K562 (cell line): ENCODE measurements around the gene LY6G6F. TPM values are rescaled to one million over a fixed set of nuclear protein-coding genes. Genes with fewer than 3 reads are reported as not detected.

ENCODE experiments used
- ARID2 ChIP-seq: fragments of 450-650 bp; IDR thresholded peaks from 2 replicates; pipeline ENCODE4 v1.6.1; 2017; ENCODE audit warnings: antibody characterized with exemption, mild to moderate bottlenecking
- DNMT1 ChIP-seq: fragments of 450-650 bp; IDR thresholded peaks from 2 replicates; pipeline ENCODE4 v1.6.1; 2016; ENCODE audit warnings: antibody characterized with exemption, mild to moderate bottlenecking
- ELF1 ChIP-seq: fragments of 200-800 bp; sonication (Bioruptor generic); IDR thresholded peaks from 2 replicates; pipeline ENCODE4 v1.6.1; 2016; ENCODE audit warnings: missing genetic modification characterization, missing compliant biosample characterization
- FOXK1 ChIP-seq: sonication (generic); formaldehyde crosslinking; IDR thresholded peaks from 2 replicates; pipeline ENCODE4 v1.8.0; 2022; ENCODE audit warnings: missing genetic modification reagents, mild to moderate bottlenecking, borderline replicate concordance
- HOXB6 ChIP-seq: fragments of 250-450 bp; sonication (Bioruptor Pico); IDR thresholded peaks from 2 replicates; pipeline ENCODE4 v1.5.1; 2022; ENCODE audit warnings: mild to moderate bottlenecking, borderline replicate concordance
- MCM7 ChIP-seq, 2 experiments: fragments of 450-650 bp; IDR thresholded peaks; 2 replicates each; pipeline ENCODE4 v1.6.1; 2016 to 2018
- MYBL2 ChIP-seq, 2 experiments: fragments of 450-650 bp in 1 of 2; sonication (generic) in 1 of 2; formaldehyde crosslinking in 1 of 2; IDR thresholded peaks; 2 replicates each; pipeline versions ENCODE4 v1.6.1 to v1.8.1; 2017 to 2022; ENCODE audit warnings: borderline replicate concordance in 1 of 2, inconsistent platforms in 1 of 2, low read depth in 1 of 2, mild to moderate bottlenecking in 1 of 2, missing genetic modification reagents in 1 of 2, moderate library complexity in 1 of 2
- POLR2B ChIP-seq: fragments of 450-650 bp; IDR thresholded peaks from 2 replicates; pipeline ENCODE4 v1.6.1; 2018; ENCODE audit warnings: low read depth; ENCODE audit not compliant: partially characterized antibody
- RAD51 ChIP-seq: fragments of 450-650 bp; IDR thresholded peaks from 2 replicates; pipeline ENCODE4 v1.7.1; 2016; ENCODE audit warnings: low read depth, mild to moderate bottlenecking, borderline replicate concordance
- SIN3B ChIP-seq: fragments of 450-650 bp; IDR thresholded peaks from 2 replicates; pipeline ENCODE4 v1.6.1; 2017; ENCODE audit warnings: low read depth, mild to moderate bottlenecking, moderate library complexity
- SMARCB1 ChIP-seq: IDR thresholded peaks from 2 replicates; pipeline ENCODE4 v1.6.1; 2011; ENCODE audit warnings: improper control_type of control experiment, low read depth; ENCODE audit not compliant: insufficient read length
- TAF1 ChIP-seq: IDR thresholded peaks from 2 replicates; pipeline ENCODE4 v1.6.1; 2011; ENCODE audit warnings: mild to moderate bottlenecking, low read length, moderate library complexity; ENCODE audit not compliant: insufficient read depth, control insufficient read depth, severe bottlenecking; ENCODE audit errors: extremely low read depth
- ZFP1 ChIP-seq: fragments of 450-650 bp; formaldehyde crosslinking; IDR thresholded peaks from 2 replicates; pipeline ENCODE4 v1.4.0; 2020; ENCODE audit warnings: mild to moderate bottlenecking, mixed read lengths
- ZNF174 ChIP-seq: fragments of 250-450 bp; sonication (Bioruptor Pico); IDR thresholded peaks from 2 replicates; pipeline ENCODE4 v1.4.0; 2020; ENCODE audit warnings: mild to moderate bottlenecking
- ZNF23 ChIP-seq: fragments of 250-450 bp; sonication (Bioruptor Pico); IDR thresholded peaks from 2 replicates; pipeline ENCODE4 v1.4.0; 2020; ENCODE audit warnings: mild to moderate bottlenecking
- polyA plus RNA-seq, 8 experiments: library from polyadenylated mRNA; depleted of rRNA in 4 of 8; stranded (reverse) in 5 of 8; unstranded in 3 of 8; fragments of >200 nt; fragmentation: Nextera tagmentation in 2 of 8; fragmentation: Illumina TruSeq in 1 of 8; extraction: Ambion mirVana in 2 of 8; extraction: Trizol in 1 of 8; gene quantifications; 2 replicates each; pipeline versions ENCODE4 v1.2.1 to v1.2.3, GENCODE V29; 2011 to 2014; ENCODE audit warnings: inconsistent platforms in 1 of 8, missing spikeins in 1 of 8
- total RNA-seq, 7 experiments: library from RNA; depleted of rRNA in 6 of 7; stranded (reverse); fragments of >200 nt in 6 of 7; fragmentation: Illumina TruSeq in 2 of 7; extraction: Trizol in 2 of 7; gene quantifications; 2 replicates each; pipeline versions ENCODE4 v1.2.1 to v1.2.3, GENCODE V29; 2011 to 2021; ENCODE audit warnings: low replicate concordance in 1 of 7
- TF ChIP-seq, protein P1 (sequence below): sonication (generic); formaldehyde crosslinking; IDR thresholded peaks from 2 replicates; pipeline ENCODE4 v1.8.1; 2023; ENCODE audit warnings: mild to moderate bottlenecking, missing genetic modification reagents
- TF ChIP-seq, protein P2 (sequence below): IDR thresholded peaks from 2 replicates; pipeline ENCODE4 v1.6.1; 2011; ENCODE audit warnings: borderline replicate concordance, low read depth, mild to moderate bottlenecking, moderate library complexity, low read length; ENCODE audit not compliant: insufficient read depth, poor library complexity, severe bottlenecking
- TF ChIP-seq, protein P3 (sequence below): fragments of 250-450 bp; sonication (Bioruptor Pico); IDR thresholded peaks from 2 replicates; pipeline ENCODE4 v1.9.0; 2021; ENCODE audit warnings: mild to moderate bottlenecking, inconsistent platforms

The LY6G6F gene
- total and polyA plus RNA-seq, 9 of the 15 experiments (the other 6 are each of a cell fraction or from before 2014, with no cell fraction given) = 0.14 to 0.50 (median 0.28) TPM; not detected in 2

DNA sequence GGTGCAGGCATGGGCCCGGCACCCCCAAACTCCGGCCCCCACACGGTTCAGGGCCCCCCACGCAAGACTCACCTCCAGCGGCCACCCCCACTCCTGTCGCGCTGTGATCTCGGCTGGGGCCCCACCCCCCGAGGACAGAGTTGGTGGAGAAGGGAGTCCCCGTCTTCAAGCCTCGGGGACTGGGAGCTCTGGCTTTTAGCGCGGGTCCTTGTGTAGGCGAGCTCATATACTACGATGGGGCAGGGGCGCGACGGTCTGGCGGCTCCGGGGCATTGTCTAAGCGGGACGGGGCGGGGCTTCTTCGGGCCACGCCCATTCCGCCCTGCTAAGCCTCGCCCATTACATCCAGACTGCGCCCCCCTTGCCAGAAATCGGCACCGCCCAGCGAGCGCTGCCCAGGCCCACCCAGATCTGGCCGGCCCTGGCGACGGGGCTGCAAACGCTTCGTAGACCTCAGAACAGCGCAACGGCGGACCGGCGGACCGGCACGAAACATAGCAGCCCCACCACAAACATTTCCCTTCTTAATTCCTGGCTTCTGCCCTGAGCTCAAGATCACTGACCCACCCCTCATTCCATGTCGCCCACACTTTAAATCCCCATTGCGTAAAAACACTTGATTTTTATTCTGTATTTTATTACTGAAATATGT is 23.4 kb downstream of the LY6G6F start (continued):
- TF ChIP-seq, protein P1, sequence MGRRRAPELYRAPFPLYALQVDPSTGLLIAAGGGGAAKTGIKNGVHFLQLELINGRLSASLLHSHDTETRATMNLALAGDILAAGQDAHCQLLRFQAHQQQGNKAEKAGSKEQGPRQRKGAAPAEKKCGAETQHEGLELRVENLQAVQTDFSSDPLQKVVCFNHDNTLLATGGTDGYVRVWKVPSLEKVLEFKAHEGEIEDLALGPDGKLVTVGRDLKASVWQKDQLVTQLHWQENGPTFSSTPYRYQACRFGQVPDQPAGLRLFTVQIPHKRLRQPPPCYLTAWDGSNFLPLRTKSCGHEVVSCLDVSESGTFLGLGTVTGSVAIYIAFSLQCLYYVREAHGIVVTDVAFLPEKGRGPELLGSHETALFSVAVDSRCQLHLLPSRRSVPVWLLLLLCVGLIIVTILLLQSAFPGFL = no peak
- TF ChIP-seq ZNF174 (peak; percentile 89; the same call in 1 of the 2 replicates), TAF1 (peak; percentile 69), ELF1 (tag) (no peak), MYBL2 (IDR thresholded peaks at IDR 0.05; ENCODE audit: low read depth) (no peak), MYBL2 (CRISPR knock-in tag; IDR thresholded peaks at IDR 0.05; ENCODE audit: borderline replicate concordance) (no peak), ZFP1 (CRISPR knock-in tag) (peak; percentile 99), RAD51 (no peak), MCM7 (IDR thresholded peaks at IDR 0.05) (no peak), SMARCB1 (no peak), DNMT1 (peak; percentile 100), ARID2 (peak; percentile 53; the same call in 1 of the 2 replicates), POLR2B (peak; percentile 99), SIN3B (no peak), FOXK1 (CRISPR knock-in tag) (peak; percentile 91; the same call in 1 of the 2 replicates), HOXB6 (CRISPR knock-in tag) (peak; percentile 72), ZNF23 (CRISPR knock-in tag) (peak; percentile 93)
- TF ChIP-seq, protein P2, sequence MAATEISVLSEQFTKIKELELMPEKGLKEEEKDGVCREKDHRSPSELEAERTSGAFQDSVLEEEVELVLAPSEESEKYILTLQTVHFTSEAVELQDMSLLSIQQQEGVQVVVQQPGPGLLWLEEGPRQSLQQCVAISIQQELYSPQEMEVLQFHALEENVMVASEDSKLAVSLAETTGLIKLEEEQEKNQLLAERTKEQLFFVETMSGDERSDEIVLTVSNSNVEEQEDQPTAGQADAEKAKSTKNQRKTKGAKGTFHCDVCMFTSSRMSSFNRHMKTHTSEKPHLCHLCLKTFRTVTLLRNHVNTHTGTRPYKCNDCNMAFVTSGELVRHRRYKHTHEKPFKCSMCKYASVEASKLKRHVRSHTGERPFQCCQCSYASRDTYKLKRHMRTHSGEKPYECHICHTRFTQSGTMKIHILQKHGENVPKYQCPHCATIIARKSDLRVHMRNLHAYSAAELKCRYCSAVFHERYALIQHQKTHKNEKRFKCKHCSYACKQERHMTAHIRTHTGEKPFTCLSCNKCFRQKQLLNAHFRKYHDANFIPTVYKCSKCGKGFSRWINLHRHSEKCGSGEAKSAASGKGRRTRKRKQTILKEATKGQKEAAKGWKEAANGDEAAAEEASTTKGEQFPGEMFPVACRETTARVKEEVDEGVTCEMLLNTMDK = no peak
- TF ChIP-seq, protein P3, sequence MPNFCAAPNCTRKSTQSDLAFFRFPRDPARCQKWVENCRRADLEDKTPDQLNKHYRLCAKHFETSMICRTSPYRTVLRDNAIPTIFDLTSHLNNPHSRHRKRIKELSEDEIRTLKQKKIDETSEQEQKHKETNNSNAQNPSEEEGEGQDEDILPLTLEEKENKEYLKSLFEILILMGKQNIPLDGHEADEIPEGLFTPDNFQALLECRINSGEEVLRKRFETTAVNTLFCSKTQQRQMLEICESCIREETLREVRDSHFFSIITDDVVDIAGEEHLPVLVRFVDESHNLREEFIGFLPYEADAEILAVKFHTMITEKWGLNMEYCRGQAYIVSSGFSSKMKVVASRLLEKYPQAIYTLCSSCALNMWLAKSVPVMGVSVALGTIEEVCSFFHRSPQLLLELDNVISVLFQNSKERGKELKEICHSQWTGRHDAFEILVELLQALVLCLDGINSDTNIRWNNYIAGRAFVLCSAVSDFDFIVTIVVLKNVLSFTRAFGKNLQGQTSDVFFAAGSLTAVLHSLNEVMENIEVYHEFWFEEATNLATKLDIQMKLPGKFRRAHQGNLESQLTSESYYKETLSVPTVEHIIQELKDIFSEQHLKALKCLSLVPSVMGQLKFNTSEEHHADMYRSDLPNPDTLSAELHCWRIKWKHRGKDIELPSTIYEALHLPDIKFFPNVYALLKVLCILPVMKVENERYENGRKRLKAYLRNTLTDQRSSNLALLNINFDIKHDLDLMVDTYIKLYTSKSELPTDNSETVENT (CRISPR knock-in tag) = peak; percentile 93
